ENCODE results near the gene ARHGEF9.

DNA sequence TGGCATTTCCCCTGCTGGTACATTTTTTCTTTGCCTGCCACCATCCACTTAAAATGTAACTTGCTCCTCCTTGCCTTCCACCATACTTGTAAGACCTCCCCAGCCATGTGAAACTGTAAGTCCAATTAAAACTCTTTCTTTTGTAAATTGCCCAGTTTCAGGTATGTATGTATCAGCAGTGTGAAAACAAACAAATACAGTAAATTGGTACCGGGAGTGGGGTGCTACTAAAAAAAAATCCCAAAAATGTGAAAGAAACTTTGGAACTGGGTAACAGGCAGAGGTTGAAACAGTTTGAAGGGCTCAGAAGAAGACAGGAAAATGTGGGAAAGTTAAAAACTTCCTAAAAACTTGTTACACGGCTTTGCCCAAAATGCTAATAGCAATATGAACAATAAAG lies 16.3 kb downstream of the ARHGEF9 start:
- no peak for TF ChIP-seq POLR2A (IDR thresholded peaks at IDR 0.05; ENCODE audit: control extremely low read depth in 1 of 2, low read depth in 2 of 2, low read length in 2 of 2)
- no peak for TF ChIP-seq TAF1 (IDR thresholded peaks at IDR 0.05; ENCODE audit: low read depth, low read length)
- no peak for TF ChIP-seq EP300 (IDR thresholded peaks at IDR 0.05; ENCODE audit: borderline replicate concordance in 1 of 2, low read depth in 2 of 2, low read length in 2 of 2)
- no peak for TF ChIP-seq MAFK (IDR thresholded peaks at IDR 0.05; ENCODE audit: low read depth, low read length)
- no peak for TF ChIP-seq CTCF (IDR thresholded peaks at IDR 0.05; ENCODE audit: control extremely low read depth in 1 of 3, insufficient read depth in 1 of 3, low read depth in 1 of 3, low read length in 3 of 3)
- TF ChIP-seq ATF3 (IDR thresholded peaks at IDR 0.05; ENCODE audit: insufficient read depth, low read depth, low read length) = no peak
- no peak for TF ChIP-seq RBBP5 (IDR thresholded peaks at IDR 0.05; ENCODE audit: borderline replicate concordance, low read depth, low read length)
- TF ChIP-seq CHD1 (IDR thresholded peaks at IDR 0.05; ENCODE audit: low read depth, low read length) = no peak
- TF ChIP-seq CBX8 (IDR thresholded peaks at IDR 0.05; ENCODE audit: borderline replicate concordance, low read depth, low read length) = no peak
- TF ChIP-seq JUND (IDR thresholded peaks at IDR 0.05; ENCODE audit: low read length) = no peak
- no peak for TF ChIP-seq TEAD4 (IDR thresholded peaks at IDR 0.05; ENCODE audit: low read depth, low read length)
- TF ChIP-seq TAF7 (optimal IDR thresholded peaks at IDR 0.05; ENCODE audit: borderline replicate concordance, low read depth, low read length) = no peak
- no peak for TF ChIP-seq JUN (IDR thresholded peaks at IDR 0.05; ENCODE audit: low read depth, low read length)
